Hepatocyte (in vitro differentiated cells): ENCODE measurements around the gene PLCB4. TPM values are rescaled to one million over a fixed set of nuclear protein-coding genes. Genes with fewer than 3 reads are reported as not detected.

ENCODE experiments used
- DNase-seq: peaks from one replicate; pipeline ENCODE4 v3.0.0-alpha.2; 2016; ENCODE audit warnings: low spot score
- H2AFZ ChIP-seq: fragments of 200-600 bp; sonication (generic); 2 replicates; pipeline ENCODE4 v1.6.0; 2016; ENCODE audit warnings: antibody characterized with exemption, mild to moderate bottlenecking
- H3K27ac ChIP-seq: fragments of 200-600 bp; sonication (generic); 2 replicates; pipeline ENCODE4 v1.5.1; 2016; ENCODE audit warnings: mild to moderate bottlenecking
- H3K27me3 ChIP-seq: fragments of 200-600 bp; sonication (generic); 2 replicates; pipeline ENCODE4 v1.6.1; 2016
- H3K36me3 ChIP-seq: fragments of 200-600 bp; sonication (generic); replicated peaks from 2 replicates; pipeline ENCODE4 v1.5.1; 2016; ENCODE audit warnings: low read depth; ENCODE audit not compliant: insufficient read depth
- H3K4me1 ChIP-seq: fragments of 200-600 bp; sonication (generic); 2 replicates; pipeline ENCODE4 v1.5.1; 2016; ENCODE audit warnings: mild to moderate bottlenecking, moderate library complexity; ENCODE audit not compliant: insufficient read depth
- H3K4me2 ChIP-seq: fragments of 200-600 bp; sonication (generic); 2 replicates; pipeline ENCODE4 v1.6.0; 2016
- H3K4me3 ChIP-seq: fragments of 200-600 bp; sonication (generic); 2 replicates; pipeline ENCODE4 v1.5.1; 2016; ENCODE audit warnings: mild to moderate bottlenecking
- H3K79me2 ChIP-seq: fragments of 200-600 bp; sonication (generic); 2 replicates; pipeline ENCODE4 v1.6.0; 2017; ENCODE audit warnings: mild to moderate bottlenecking
- H3K9me2 ChIP-seq: fragments of 200-600 bp; sonication (generic); replicated peaks from 2 replicates; pipeline ENCODE4 v1.6.0; 2017; ENCODE audit warnings: mild to moderate bottlenecking; ENCODE audit not compliant: insufficient read depth
- H3K9me3 ChIP-seq: fragments of 200-600 bp; sonication (generic); 2 replicates; pipeline ENCODE4 v1.5.1; 2016; ENCODE audit warnings: low read depth, mild to moderate bottlenecking
- H4K20me1 ChIP-seq: fragments of 200-600 bp; sonication (generic); 2 replicates; pipeline ENCODE4 v1.6.0; 2016; ENCODE audit warnings: mild to moderate bottlenecking; ENCODE audit not compliant: insufficient read depth, poor library complexity, severe bottlenecking
- CTCF ChIP-seq: fragments of 200-600 bp; sonication (generic); IDR thresholded peaks from 2 replicates; pipeline ENCODE4 v1.5.1; 2016; ENCODE audit warnings: antibody characterized with exemption, mild to moderate bottlenecking; ENCODE audit not compliant: poor library complexity
- EZH2 ChIP-seq: fragments of 200-600 bp; sonication (generic); IDR thresholded peaks from 2 replicates; pipeline ENCODE4 v1.6.1; 2016; ENCODE audit warnings: antibody characterized with exemption, mild to moderate bottlenecking, borderline replicate concordance
- EZH2phosphoT487 ChIP-seq: fragments of 200-600 bp; sonication (generic); IDR thresholded peaks from one replicate; pipeline ENCODE4 v1.6.1; 2018; ENCODE audit warnings: antibody characterized with exemption, mild to moderate bottlenecking, low read depth, moderate library complexity; ENCODE audit not compliant: unreplicated experiment, severe bottlenecking
- WGBS: methylation state at CpG from one replicate; pipeline ENCODE4 v1.1.6; 2016; ENCODE audit warnings: low lambda C conversion rate; ENCODE audit errors: missing lambda C conversion rate; 5-methylcytosine and 5-hydroxymethylcytosine counted together
- polyA plus RNA-seq: library from polyadenylated mRNA; unstranded; fragments of >200 nt; fragmentation: Nextera tagmentation; extraction: Ambion mirVana; gene quantifications from 2 replicates; pipeline ENCODE4 v1.2.1, GENCODE V29; 2016
- total RNA-seq: library from RNA; depleted of rRNA; stranded (reverse); fragments of >200 nt; gene quantifications from 2 replicates; pipeline ENCODE4 v1.2.3, GENCODE V29; 2014

PLCB4 gene
- total and polyA plus RNA-seq, 2 experiments from 2014 or later: 6.4 to 15.0 TPM

- H3K9me3 ChIP-seq: no peaks in the 10 kb centered on the region
- no peak overlapping the region for H2AFZ ChIP-seq
- H3K4me1 ChIP-seq: peaks cover 44% of the 10 kb centered on the region
- WGBS: 59% methylated on average over 4 of the region's 4 CpGs
- H3K9me2 ChIP-seq: no peaks in the 10 kb centered on the region
- H3K4me2 ChIP-seq: peak overlapping the region; percentile 31
- DNase-seq: no peak
- no peak for TF ChIP-seq CTCF
- TF ChIP-seq EZH2phosphoT487: no peak
- no peak for TF ChIP-seq EZH2
- peak overlapping the region; percentile 80 for H3K27ac ChIP-seq
- no peaks in the 10 kb centered on the region for H3K27me3 ChIP-seq
- no peak overlapping the region for H3K4me3 ChIP-seq
- H3K36me3 ChIP-seq: no peaks in the 10 kb centered on the region
- no peaks in the 10 kb centered on the region for H3K79me2 ChIP-seq
- H4K20me1 ChIP-seq: no peaks in the 10 kb centered on the region
These were observed 260.6 kb downstream of the PLCB4 start for GRCh38 chr20:9329355-9330101.

GRCh38 chr20:9330151-9330550 lies 261.3 kb downstream of the PLCB4 start:
- Histone ChIP-seq H4K20me1 (no peaks in the 10 kb centered on the region), H3K4me2 (peak overlapping the region; percentile 31), H3K9me2 (no peaks in the 10 kb centered on the region), H3K27me3 (no peaks in the 10 kb centered on the region), H3K4me1 (peaks cover 44% of the 10 kb centered on the region), H3K36me3 (no peaks in the 10 kb centered on the region), H3K4me3 (no peak overlapping the region), H3K9me3 (no peaks in the 10 kb centered on the region), H3K27ac (peak overlapping the region; percentile 80), H3K79me2 (no peaks in the 10 kb centered on the region), H2AFZ (no peak overlapping the region)
- WGBS: 71% methylated on average over 4 of the region's 4 CpGs
- DNase-seq: peak; percentile 59
- TF ChIP-seq EZH2phosphoT487 (no peak), CTCF (no peak), EZH2 (no peak)

- DNase-seq: no peak
- no peaks in the 10 kb centered on the region for H3K27me3 ChIP-seq
- no peaks in the 10 kb centered on the region for H3K79me2 ChIP-seq
- no peak overlapping the region for H3K4me2 ChIP-seq
- H3K36me3 ChIP-seq: no peaks in the 10 kb centered on the region
- peaks cover 44% of the 10 kb centered on the region for H3K4me1 ChIP-seq
- TF ChIP-seq EZH2phosphoT487 (no peak), EZH2 (no peak), CTCF (no peak)
- WGBS: 88% methylated on average over 2 of the region's 2 CpGs
- H3K9me3 ChIP-seq: no peaks in the 10 kb centered on the region
- H3K27ac ChIP-seq: peak overlapping the region; percentile 80
- H2AFZ ChIP-seq: no peak overlapping the region
- H3K4me3 ChIP-seq: no peak overlapping the region
- no peaks in the 10 kb centered on the region for H3K9me2 ChIP-seq
- no peaks in the 10 kb centered on the region for H4K20me1 ChIP-seq
These were observed 263.0 kb downstream of the PLCB4 start for GRCh38 chr20:9331707-9332435.
